Suprapubic skin (tissue), 4 donors: ENCODE data around the gene SEMA6A. TPM values are rescaled to one million over a fixed set of nuclear protein-coding genes. Genes with fewer than 3 reads are reported as not detected.

ENCODE experiments used
- DNase-seq, 2 donors: peaks; one replicate each; pipeline ENCODE4 v3.0.0-alpha.2; 2019; ENCODE audit warnings: low spot score in 2 of 2
- H3K27ac ChIP-seq: fragments of 200-600 bp; sonication (generic); one replicate; pipeline ENCODE4 v1.5.1; 2019
- H3K27me3 ChIP-seq: fragments of 200-600 bp; sonication (generic); one replicate; pipeline ENCODE4 v1.5.1; 2019
- H3K36me3 ChIP-seq: fragments of 200-600 bp; sonication (generic); one replicate; pipeline ENCODE4 v1.5.1; 2019
- H3K4me1 ChIP-seq: fragments of 200-600 bp; sonication (generic); one replicate; pipeline ENCODE4 v1.5.1; 2019
- H3K4me3 ChIP-seq: fragments of 200-600 bp; sonication (generic); one replicate; pipeline ENCODE4 v1.5.1; 2019; ENCODE audit warnings: mild to moderate bottlenecking
- H3K9me3 ChIP-seq: fragments of 200-600 bp; sonication (generic); one replicate; pipeline ENCODE4 v1.5.1; 2019
- EP300 ChIP-seq: sonication (generic); formaldehyde crosslinking; IDR thresholded peaks from one replicate; pipeline ENCODE4 v1.6.1; 2017; ENCODE audit warnings: antibody characterized with exemption
- POLR2A ChIP-seq, 2 donors: fragments of 450-650 bp; IDR thresholded peaks; one replicate each; pipeline ENCODE4 v1.6.1; 2017; ENCODE audit warnings: antibody characterized with exemption in 2 of 2, mild to moderate bottlenecking in 2 of 2, moderate library complexity in 2 of 2
- POLR2AphosphoS5 ChIP-seq, 3 donors: sonication (generic); formaldehyde crosslinking; IDR thresholded peaks; one replicate each; pipeline ENCODE4 v1.6.1; 2017; ENCODE audit warnings: antibody characterized with exemption in 3 of 3
- WGBS: methylation state at CpG from one replicate; pipeline ENCODE4 v1.1.5; 2018; 5-methylcytosine and 5-hydroxymethylcytosine counted together
- total RNA-seq, 4 donors: library from RNA; depleted of rRNA; stranded (reverse); fragments of >200 nt; gene quantifications; one replicate each; pipeline ENCODE4 v1.1.0, GENCODE V29; 2016
- TF ChIP-seq, protein P1 (sequence below), 2 donors: fragments of 200-600 bp in 1 of 2; fragments of 450-650 bp in 1 of 2; sonication (generic) in 1 of 2; IDR thresholded peaks; one replicate each; pipeline ENCODE4 v1.5.1; 2016 to 2019; ENCODE audit warnings: antibody characterized with exemption in 2 of 2, mild to moderate bottlenecking in 1 of 2, moderate library complexity in 1 of 2

SEMA6A gene
- total RNA-seq, 4 donors from 2014 or later: 7.4 to 27.8 (median 15.5) TPM

DNA sequence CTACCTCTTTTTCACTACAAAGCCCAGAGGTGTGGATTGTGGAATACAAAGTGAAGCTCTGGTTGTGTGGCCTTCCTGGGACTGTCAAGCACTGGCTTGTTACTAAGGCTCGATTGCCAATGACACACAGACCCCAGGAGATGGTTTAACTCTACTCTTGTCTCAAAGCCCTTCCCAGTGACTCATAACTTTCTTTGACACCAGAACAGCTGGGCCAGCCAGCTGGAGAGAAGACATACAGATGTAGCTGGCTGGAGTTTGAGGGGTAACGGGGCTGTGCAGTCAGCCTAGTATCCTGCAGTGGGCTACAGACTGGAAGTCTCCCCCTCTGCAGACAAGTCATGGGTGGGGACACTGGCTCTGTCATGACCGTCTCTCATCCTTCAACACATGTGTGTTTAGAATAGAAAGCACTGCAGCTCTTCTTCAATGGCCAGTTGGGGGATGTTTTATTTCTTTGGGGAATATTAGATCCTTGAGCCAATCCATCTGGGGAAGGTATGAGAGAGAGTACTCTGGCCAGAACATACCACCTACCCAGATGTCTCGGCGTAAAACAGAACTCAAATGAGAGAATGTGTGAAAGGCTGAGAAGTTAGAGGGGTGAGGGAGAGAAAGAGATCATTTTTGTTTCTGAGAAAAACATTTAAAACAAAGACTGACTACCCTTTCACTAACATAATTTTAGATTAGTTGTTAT, 53.3 kb downstream of the SEMA6A start:
- Histone ChIP-seq H3K36me3 (no peaks in the 10 kb centered on the region), H3K9me3 (no peaks in the 10 kb centered on the region), H3K27me3 (no peaks in the 10 kb centered on the region), H3K4me3 (no peak overlapping the region), H3K4me1 (peaks cover 23% of the 10 kb centered on the region), H3K27ac (no peak overlapping the region)
- 59% methylated on average over 5 of the region's 5 CpGs for WGBS
- TF ChIP-seq POLR2AphosphoS5 (IDR thresholded peaks at IDR 0.05) (no peak), EP300 (no peak), POLR2A (IDR thresholded peaks at IDR 0.05) (no peak)
- TF ChIP-seq, protein P1, sequence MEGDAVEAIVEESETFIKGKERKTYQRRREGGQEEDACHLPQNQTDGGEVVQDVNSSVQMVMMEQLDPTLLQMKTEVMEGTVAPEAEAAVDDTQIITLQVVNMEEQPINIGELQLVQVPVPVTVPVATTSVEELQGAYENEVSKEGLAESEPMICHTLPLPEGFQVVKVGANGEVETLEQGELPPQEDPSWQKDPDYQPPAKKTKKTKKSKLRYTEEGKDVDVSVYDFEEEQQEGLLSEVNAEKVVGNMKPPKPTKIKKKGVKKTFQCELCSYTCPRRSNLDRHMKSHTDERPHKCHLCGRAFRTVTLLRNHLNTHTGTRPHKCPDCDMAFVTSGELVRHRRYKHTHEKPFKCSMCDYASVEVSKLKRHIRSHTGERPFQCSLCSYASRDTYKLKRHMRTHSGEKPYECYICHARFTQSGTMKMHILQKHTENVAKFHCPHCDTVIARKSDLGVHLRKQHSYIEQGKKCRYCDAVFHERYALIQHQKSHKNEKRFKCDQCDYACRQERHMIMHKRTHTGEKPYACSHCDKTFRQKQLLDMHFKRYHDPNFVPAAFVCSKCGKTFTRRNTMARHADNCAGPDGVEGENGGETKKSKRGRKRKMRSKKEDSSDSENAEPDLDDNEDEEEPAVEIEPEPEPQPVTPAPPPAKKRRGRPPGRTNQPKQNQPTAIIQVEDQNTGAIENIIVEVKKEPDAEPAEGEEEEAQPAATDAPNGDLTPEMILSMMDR (IDR thresholded peaks at IDR 0.05): no peak
- no peak for DNase-seq

DNA sequence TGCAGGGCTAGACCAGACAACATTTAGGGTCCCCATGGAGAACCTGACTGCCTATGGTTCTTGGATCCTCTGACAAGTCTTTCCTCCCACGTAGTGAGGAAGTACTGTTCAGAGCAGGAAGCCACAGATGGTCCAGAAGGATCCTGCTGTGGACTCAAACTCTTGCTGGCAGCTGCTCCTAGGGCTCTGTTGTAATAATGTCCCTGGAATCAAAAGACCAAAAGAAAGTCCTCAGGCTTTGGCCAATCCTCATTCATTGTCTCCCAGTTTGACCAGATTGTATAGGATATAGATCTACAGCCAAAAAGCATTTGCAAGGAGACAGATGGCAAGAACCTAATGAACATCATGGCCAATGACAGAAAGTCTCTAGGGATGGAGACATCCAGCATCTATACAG, 53.9 kb downstream of the SEMA6A start:
- peaks cover 23% of the 10 kb centered on the region for H3K4me1 ChIP-seq

DNA sequence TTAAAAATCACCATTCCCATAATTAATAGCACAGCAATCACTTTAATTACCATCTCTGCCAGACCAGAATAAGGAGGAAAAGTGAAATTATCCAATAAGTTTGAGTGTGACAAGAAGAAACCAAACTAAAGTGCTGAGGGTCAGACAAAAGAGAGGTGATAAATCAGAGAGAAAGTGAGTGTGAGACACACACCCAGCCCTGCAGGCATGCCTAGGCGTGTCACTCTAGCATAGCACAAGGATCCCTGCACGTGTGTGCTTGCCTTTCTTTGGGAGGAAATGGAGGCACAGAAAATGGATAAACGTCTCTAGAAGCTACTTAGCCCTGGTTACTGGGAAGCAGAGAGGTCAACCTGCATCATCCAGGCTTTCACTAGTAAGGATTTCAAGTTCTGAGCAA, 56.2 kb downstream of the SEMA6A start:
- Histone ChIP-seq H3K4me1 (peaks cover 23% of the 10 kb centered on the region), H3K27ac (no peak overlapping the region), H3K4me3 (no peak overlapping the region), H3K27me3 (no peaks in the 10 kb centered on the region), H3K36me3 (no peaks in the 10 kb centered on the region), H3K9me3 (no peaks in the 10 kb centered on the region)
- TF ChIP-seq EP300 (no peak), POLR2A (IDR thresholded peaks at IDR 0.05) (no peak), POLR2AphosphoS5 (IDR thresholded peaks at IDR 0.05) (no peak)
- TF ChIP-seq, protein P1 (IDR thresholded peaks at IDR 0.05): no peak
- DNase-seq: no peak
- WGBS: 41% methylated on average over 3 of the region's 3 CpGs

More for the DNA sequence above, 53.9 kb downstream of the SEMA6A start:
- no peaks in the 10 kb centered on the region for H3K9me3 ChIP-seq
- 71% methylated on average over 1 of the region's 1 CpG for WGBS
- no peak for DNase-seq
- H3K27ac ChIP-seq: no peak overlapping the region
- TF ChIP-seq, protein P1 (IDR thresholded peaks at IDR 0.05): no peak
- TF ChIP-seq POLR2A (IDR thresholded peaks at IDR 0.05) (no peak), EP300 (no peak), POLR2AphosphoS5 (IDR thresholded peaks at IDR 0.05) (no peak)
- no peaks in the 10 kb centered on the region for H3K36me3 ChIP-seq
- no peak overlapping the region for H3K4me3 ChIP-seq
- no peaks in the 10 kb centered on the region for H3K27me3 ChIP-seq

DNA sequence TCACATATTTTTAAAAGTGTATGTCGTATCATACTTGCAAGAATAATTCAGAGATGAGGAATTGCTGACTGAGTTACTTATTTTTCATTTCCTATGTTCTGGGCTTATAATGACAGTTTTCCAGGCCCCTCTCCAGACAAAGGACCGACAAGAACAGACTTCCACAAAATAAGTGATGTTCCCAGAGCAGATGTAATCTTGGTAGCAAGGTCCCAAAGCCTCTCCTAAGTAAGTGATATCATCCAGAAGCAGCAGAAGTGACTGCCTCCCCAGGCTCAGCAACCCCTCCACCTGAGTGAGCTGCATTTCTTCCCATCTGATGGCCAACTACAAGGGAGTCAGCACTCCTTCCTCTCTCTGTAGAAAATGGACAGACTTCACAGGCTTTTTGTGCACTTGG, 57.1 kb downstream of the SEMA6A start:
- no peak overlapping the region for H3K27ac ChIP-seq
- DNase-seq: no peak
- H3K9me3 ChIP-seq: no peaks in the 10 kb centered on the region
- H3K27me3 ChIP-seq: no peaks in the 10 kb centered on the region
- 65% methylated on average over 2 of the region's 2 CpGs for WGBS
- H3K36me3 ChIP-seq: no peaks in the 10 kb centered on the region
- TF ChIP-seq EP300: no peak
- TF ChIP-seq, protein P1 (IDR thresholded peaks at IDR 0.05): no peak
- no peak for TF ChIP-seq POLR2A (IDR thresholded peaks at IDR 0.05)
- TF ChIP-seq POLR2AphosphoS5 (IDR thresholded peaks at IDR 0.05): no peak
- peaks cover 23% of the 10 kb centered on the region for H3K4me1 ChIP-seq
- no peak overlapping the region for H3K4me3 ChIP-seq

DNA sequence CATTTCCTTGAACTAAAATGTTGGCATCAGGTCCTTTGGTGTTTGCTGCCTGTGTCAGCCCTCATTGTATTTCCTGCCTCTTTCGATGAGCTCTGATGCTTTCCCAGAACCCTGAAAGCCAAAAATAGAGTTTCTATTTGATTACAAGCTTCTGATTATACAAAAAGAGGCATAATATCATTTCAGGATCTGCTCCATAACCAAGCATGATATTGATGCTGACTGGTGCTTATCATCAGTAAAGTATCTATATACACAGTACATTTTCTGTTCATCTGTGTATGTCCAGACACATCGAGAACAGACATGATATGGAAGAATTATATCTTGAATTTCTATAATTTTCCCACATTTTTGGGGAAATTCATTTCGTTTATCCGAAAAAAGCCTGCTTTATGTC, 58.6 kb downstream of the SEMA6A start:
- Histone ChIP-seq H3K9me3 (no peaks in the 10 kb centered on the region), H3K36me3 (no peaks in the 10 kb centered on the region), H3K4me3 (no peak overlapping the region), H3K27ac (no peak overlapping the region), H3K4me1 (peaks cover 23% of the 10 kb centered on the region), H3K27me3 (no peaks in the 10 kb centered on the region)
- no peak for TF ChIP-seq POLR2AphosphoS5 (IDR thresholded peaks at IDR 0.05)
- no peak for TF ChIP-seq POLR2A (IDR thresholded peaks at IDR 0.05)
- TF ChIP-seq EP300: no peak
- TF ChIP-seq, protein P1 (IDR thresholded peaks at IDR 0.05): no peak
- no peak for DNase-seq
- WGBS: 73% methylated on average over 4 of the region's 4 CpGs
